K562 (cell line): ENCODE data around the gene VSNL1. TPM values are rescaled to one million over a fixed set of nuclear protein-coding genes. Genes with fewer than 3 reads are reported as not detected.

Source experiments
- ATAC-seq: fragments of 200-7000 bp; cut with Tn5 transposase; 3 replicates; pipeline ENCODE4 v1.9.1; 2020; ENCODE audit warnings: moderate library complexity
- BruUV-seq: library from RNA; stranded (reverse); fragments of 400-500 nt; replicated peaks from 2 replicates; lab custom pipeline; 2021; lab: Mats Ljungman, UMichigan
- CTCF ChIA-PET: fragments of 300-600 bp; formaldehyde crosslinking; extraction: SDS; loops from one replicate; lab custom pipeline; 2021; ENCODE audit warnings: low intra/inter-chr PET ratio; lab: Yijun Ruan, JAX
- POLR2A ChIA-PET: fragments of 300-600, 350-650 bp; sonication (Branson Sonifier 250); formaldehyde crosslinking; extraction: SDS; loops from one replicate; lab custom pipeline; 2021; ENCODE audit warnings: antibody characterized with exemption, inconsistent platforms; lab: Yijun Ruan, JAX
- DNase-seq, 4 experiments: peaks; one replicate each; pipeline versions ENCODE4 v3.0.0 to v3.0.0-alpha.2; 2011 to 2018; ENCODE audit warnings: low spot score in 3 of 4, mixed read lengths in 3 of 4; ENCODE audit errors: extremely low read depth in 1 of 4
- FAIRE-seq: peaks from 2 replicates; lab custom pipeline; 2011; peaks lifted over from hg19 to GRCh38; lab: Jason Lieb, UNC
- H2AFZ ChIP-seq: 2 replicates; pipeline ENCODE4 v1.6.0; 2011; ENCODE audit warnings: low read depth, low read length, control low read depth, inconsistent platforms
- H3K27ac ChIP-seq: fragments of 200-600 bp; 3 replicates; pipeline ENCODE4 v1.8.0; 2011; ENCODE audit warnings: low read depth, mild to moderate bottlenecking, control low read depth, inconsistent platforms, low read length, moderate library complexity, mixed read lengths; ENCODE audit errors: extremely low read depth
- H3K27me3 ChIP-seq, 2 experiments: fragments of 300-600 bp in 1 of 2; 2 replicates in 1 of 2; 3 replicates in 1 of 2; pipeline versions ENCODE4 v1.6.0 to v1.8.0; 2011; ENCODE audit warnings: inconsistent platforms in 2 of 2, low read length in 2 of 2, mild to moderate bottlenecking in 1 of 2, mixed read lengths in 1 of 2, moderate library complexity in 1 of 2; ENCODE audit not compliant: control insufficient read depth in 2 of 2, insufficient read depth in 2 of 2
- H3K36me3 ChIP-seq: fragments of 300-600 bp; 3 replicates; pipeline ENCODE4 v1.8.0; 2011; ENCODE audit warnings: mild to moderate bottlenecking, low read length, inconsistent platforms; ENCODE audit not compliant: control insufficient read depth, insufficient read depth
- H3K4me1 ChIP-seq, 2 experiments: fragments of 200-600 bp in 1 of 2; replicated peaks in 1 of 2; 2 replicates in 1 of 2; 3 replicates in 1 of 2; pipeline versions ENCODE4 v1.5.1 to v1.8.0; 2011; ENCODE audit warnings: inconsistent platforms in 2 of 2, low read length in 2 of 2, mild to moderate bottlenecking in 1 of 2, mixed read lengths in 1 of 2, moderate library complexity in 1 of 2; ENCODE audit not compliant: control insufficient read depth in 2 of 2, insufficient read depth in 2 of 2
- H3K4me2 ChIP-seq: 2 replicates; pipeline ENCODE4 v1.6.1; 2011; ENCODE audit warnings: low read length, control low read depth, inconsistent platforms, mixed read lengths; ENCODE audit not compliant: insufficient read depth
- H3K4me3 ChIP-seq: fragments of 200-600 bp; sonication (generic), shearing (Covaris generic); 2 replicates; pipeline ENCODE4 v1.5.1; 2016; ENCODE audit warnings: control low read depth, inconsistent platforms
- H3K79me2 ChIP-seq: fragments of 200-600 bp; 3 replicates; pipeline ENCODE4 v1.8.0; 2011; ENCODE audit warnings: low read length, inconsistent platforms; ENCODE audit not compliant: control insufficient read depth, insufficient read depth
- H3K9ac ChIP-seq, 2 experiments: 2 replicates each; pipeline versions ENCODE4 v1.6.0 to v1.6.1; 2011; ENCODE audit warnings: low read depth in 2 of 2, low read length in 2 of 2, control low read depth in 1 of 2, inconsistent platforms in 1 of 2, mild to moderate bottlenecking in 1 of 2, mixed read lengths in 1 of 2; ENCODE audit not compliant: insufficient read depth in 1 of 2
- H3K9me1 ChIP-seq: one replicate; pipeline ENCODE4 v1.6.0; 2011; ENCODE audit warnings: inconsistent platforms, mild to moderate bottlenecking, low read length, moderate library complexity; ENCODE audit not compliant: control insufficient read depth, insufficient read depth
- H3K9me3 ChIP-seq: replicated peaks from 2 replicates; pipeline ENCODE4 v1.5.1; 2011; ENCODE audit warnings: low read depth, low read length, inconsistent platforms; ENCODE audit not compliant: control insufficient read depth, insufficient read depth
- H4K20me1 ChIP-seq: replicated peaks from 2 replicates; pipeline ENCODE4 v1.6.1; 2011; ENCODE audit warnings: low read length, inconsistent platforms, mixed read lengths; ENCODE audit not compliant: control insufficient read depth, insufficient read depth
- CBFA2T3 ChIP-seq: fragments of 450-650 bp; IDR thresholded peaks from 2 replicates; pipeline ENCODE4 v1.6.1; 2017
- PHF21A ChIP-seq: fragments of 450-650 bp; IDR thresholded peaks from 2 replicates; pipeline ENCODE4 v1.6.1; 2017; ENCODE audit warnings: low read depth, borderline replicate concordance
- SUPT5H ChIP-seq: fragments of 450-650 bp; IDR thresholded peaks from 2 replicates; pipeline ENCODE4 v1.6.1; 2016
- WGBS: fragments of 100-300 bp; shearing (Covaris generic); methylation state at CpG from one replicate; pipeline ENCODE4 v1.1.6; 2016; ENCODE audit warnings: low coverage, mixed read lengths; ENCODE audit not compliant: insufficient coverage; ENCODE audit errors: missing lambda C conversion rate; 5-methylcytosine and 5-hydroxymethylcytosine counted together
- in situ Hi-C: fragments of 300-500 bp; cut with MboI; formaldehyde crosslinking; loops from 4 replicates; pipeline ENCODE4 v1.15.0; 2018; ENCODE audit warnings: inconsistent platforms, mixed read lengths
- intact Hi-C: fragments of 100-400 bp; cut with micrococcal nuclease; formaldehyde crosslinking; loops from 2 replicates; pipeline ENCODE4 v1.14.2; 2022
- polyA plus RNA-seq, 8 experiments: library from polyadenylated mRNA; depleted of rRNA in 4 of 8; stranded (reverse) in 5 of 8; unstranded in 3 of 8; fragments of >200 nt; fragmentation: Nextera tagmentation in 2 of 8; fragmentation: Illumina TruSeq in 1 of 8; extraction: Ambion mirVana in 2 of 8; extraction: Trizol in 1 of 8; gene quantifications; 2 replicates each; pipeline versions ENCODE4 v1.2.1 to v1.2.3, GENCODE V29; 2011 to 2014; ENCODE audit warnings: inconsistent platforms in 1 of 8, missing spikeins in 1 of 8
- total RNA-seq, 7 experiments: library from RNA; depleted of rRNA in 6 of 7; stranded (reverse); fragments of >200 nt in 6 of 7; fragmentation: Illumina TruSeq in 2 of 7; extraction: Trizol in 2 of 7; gene quantifications; 2 replicates each; pipeline versions ENCODE4 v1.2.1 to v1.2.3, GENCODE V29; 2011 to 2021; ENCODE audit warnings: low replicate concordance in 1 of 7
- TF ChIP-seq, protein P1 (sequence below): IDR thresholded peaks from 2 replicates; pipeline ENCODE4 v1.6.1; 2014; ENCODE audit warnings: antibody characterized with exemption
- TF ChIP-seq, protein P2 (sequence below): fragments of 200-600 bp; sonication (generic); IDR thresholded peaks from one replicate; pipeline ENCODE4 v1.6.1; 2012; ENCODE audit warnings: mild to moderate bottlenecking, low read depth, low read length, inconsistent platforms

Gene VSNL1
- total and polyA plus RNA-seq, 9 of the 15 experiments (the other 6 are each of a cell fraction or from before 2014, with no cell fraction given): 0.20 TPM; not detected in 8

DNA sequence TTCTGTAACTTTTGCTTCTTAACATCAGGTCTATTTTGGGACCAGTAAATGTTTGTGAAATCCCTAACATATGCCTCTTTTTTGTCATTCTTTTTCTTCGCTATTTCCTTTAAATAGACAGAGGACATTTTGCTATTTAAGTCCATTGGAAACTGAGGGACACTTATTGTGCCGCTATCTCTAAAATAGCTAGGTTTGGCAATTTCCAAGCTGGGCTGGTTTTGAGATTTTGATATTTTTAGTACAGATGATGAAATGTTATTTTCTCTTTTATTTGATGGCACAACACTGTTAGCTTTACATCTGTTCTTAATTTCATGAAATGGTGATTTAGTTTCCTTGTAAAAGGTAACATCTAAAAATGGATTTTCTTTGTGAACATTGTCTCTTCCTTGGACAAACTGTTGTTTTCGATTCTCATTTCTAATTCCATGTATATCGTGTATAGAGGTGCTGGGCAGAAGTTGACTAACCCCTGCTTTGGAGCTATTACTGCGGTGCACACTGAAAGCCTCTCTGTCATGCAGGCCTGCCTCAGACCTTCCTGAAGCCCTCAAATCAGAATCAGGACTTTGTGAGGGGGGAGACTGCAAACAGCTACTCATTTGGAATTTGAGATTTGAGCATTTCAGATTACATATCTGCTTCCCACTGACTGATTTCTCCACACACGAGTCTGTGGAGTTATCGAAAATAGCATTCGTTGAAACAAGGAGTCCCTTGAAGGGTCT lies 22.9 kb upstream of the VSNL1 start (continued):
- TF ChIP-seq, protein P1, sequence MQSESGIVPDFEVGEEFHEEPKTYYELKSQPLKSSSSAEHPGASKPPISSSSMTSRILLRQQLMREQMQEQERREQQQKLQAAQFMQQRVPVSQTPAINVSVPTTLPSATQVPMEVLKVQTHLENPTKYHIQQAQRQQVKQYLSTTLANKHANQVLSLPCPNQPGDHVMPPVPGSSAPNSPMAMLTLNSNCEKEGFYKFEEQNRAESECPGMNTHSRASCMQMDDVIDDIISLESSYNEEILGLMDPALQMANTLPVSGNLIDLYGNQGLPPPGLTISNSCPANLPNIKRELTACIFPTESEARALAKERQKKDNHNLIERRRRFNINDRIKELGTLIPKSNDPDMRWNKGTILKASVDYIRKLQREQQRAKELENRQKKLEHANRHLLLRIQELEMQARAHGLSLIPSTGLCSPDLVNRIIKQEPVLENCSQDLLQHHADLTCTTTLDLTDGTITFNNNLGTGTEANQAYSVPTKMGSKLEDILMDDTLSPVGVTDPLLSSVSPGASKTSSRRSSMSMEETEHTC: no peak
- no peak for TF ChIP-seq PHF21A
- TF ChIP-seq CBFA2T3: 0 out of 2 replicates have a peak, but pooled peaks have one; percentile 9

DNA sequence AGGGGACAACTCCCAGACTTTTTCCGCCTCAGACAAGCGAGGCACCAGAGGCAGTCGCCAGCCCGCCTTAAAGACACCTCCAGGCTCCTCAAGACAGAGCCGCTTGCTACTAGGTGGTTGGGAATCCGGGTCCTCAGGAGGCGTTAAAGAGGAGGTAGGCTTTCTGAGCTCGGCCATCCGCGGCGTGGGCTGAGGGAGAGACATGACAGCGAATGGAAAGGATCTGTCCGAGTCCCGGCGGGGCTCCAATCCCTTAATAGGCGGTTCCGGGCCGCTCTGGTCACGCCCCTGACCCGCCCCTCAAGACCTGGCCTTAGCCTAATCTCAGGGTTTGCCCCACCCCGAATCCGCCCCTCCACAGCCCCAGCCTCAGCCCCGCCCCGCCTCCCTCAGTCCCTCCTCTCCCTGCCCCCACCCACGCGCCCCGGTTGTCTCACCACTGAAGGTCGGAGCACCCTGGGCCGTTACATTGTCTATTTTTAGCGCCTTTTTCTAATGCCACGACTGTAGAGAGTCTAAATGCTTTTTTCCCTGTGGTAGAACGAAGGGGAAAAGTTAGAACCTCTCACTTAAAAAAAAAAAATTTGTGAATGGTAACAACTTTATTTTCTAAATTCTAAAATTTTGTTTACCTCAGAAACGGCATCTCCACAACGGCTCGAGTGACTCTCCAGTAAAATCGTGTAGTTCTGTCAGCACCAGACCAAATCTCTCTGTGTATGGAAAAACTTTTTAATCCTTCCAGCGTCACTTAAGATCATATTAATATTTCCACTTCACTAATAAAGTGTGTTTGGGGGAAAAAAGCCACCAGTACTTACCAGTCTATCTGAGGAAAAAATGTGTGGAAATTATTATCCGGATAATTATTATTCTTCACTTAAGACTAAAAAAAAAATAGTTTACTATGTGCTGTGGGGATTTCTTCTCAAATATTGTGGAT lies 22.0 kb upstream of the VSNL1 start, which contains the start of gene RAD51AP2:
Gene RAD51AP2, minus strand, starts transcription at position 229 of the 943 bp plus-strand sequence. Its CDS starts 25 bp downstream, at position 204.
- peak; percentile 57 for FAIRE-seq
- TSS peak; percentile 99 for BruUV-seq
- Histone ChIP-seq H3K36me3 (no peaks in the 10 kb centered on the region), H4K20me1 (no peaks in the 10 kb centered on the region), H3K9ac (peak within 1 kb of the TSS; percentile 75 to 91), H3K9me3 (no peaks in the 10 kb centered on the region), H3K4me2 (peak within 1 kb of the TSS; percentile 78), H3K27me3 (no peaks in the 10 kb centered on the region), H3K79me2 (no peaks in the 10 kb centered on the region), H3K27ac (peak within 1 kb of the TSS; percentile 82), H3K4me3 (peak within 1 kb of the TSS; percentile 45), H3K9me1 (no peaks in the 10 kb centered on the region), H2AFZ (peak within 1 kb of the TSS; percentile 91), H3K4me1 (peaks cover 3 to 6% of the 10 kb centered on the region in 2 experiments; a peak in 3 of 5 replicates)
- peak; percentile 96 for ATAC-seq
- in situ Hi-C loops: no loop called here
- POLR2A ChIA-PET: interaction anchor here (0.6 to 1.2 kb wide), 7 partner anchors 10 to 1830 kb away, joined by 3 to 5 read pairs (median 3); no protein-coding TSS in a partner anchor
- 2% methylated on average over 27 of the region's 38 CpGs for WGBS
- peak; percentile 89 to 92 (median 91) for DNase-seq
- intact Hi-C loops: loop anchor here (5.0 kb wide), 1 partner anchor 124 kb away; no protein-coding TSS in a partner anchor
- CTCF ChIA-PET: no interaction called here
- TF ChIP-seq SUPT5H: peak; percentile 60; the same call in 1 of the 2 replicates
- TF ChIP-seq, protein P2, sequence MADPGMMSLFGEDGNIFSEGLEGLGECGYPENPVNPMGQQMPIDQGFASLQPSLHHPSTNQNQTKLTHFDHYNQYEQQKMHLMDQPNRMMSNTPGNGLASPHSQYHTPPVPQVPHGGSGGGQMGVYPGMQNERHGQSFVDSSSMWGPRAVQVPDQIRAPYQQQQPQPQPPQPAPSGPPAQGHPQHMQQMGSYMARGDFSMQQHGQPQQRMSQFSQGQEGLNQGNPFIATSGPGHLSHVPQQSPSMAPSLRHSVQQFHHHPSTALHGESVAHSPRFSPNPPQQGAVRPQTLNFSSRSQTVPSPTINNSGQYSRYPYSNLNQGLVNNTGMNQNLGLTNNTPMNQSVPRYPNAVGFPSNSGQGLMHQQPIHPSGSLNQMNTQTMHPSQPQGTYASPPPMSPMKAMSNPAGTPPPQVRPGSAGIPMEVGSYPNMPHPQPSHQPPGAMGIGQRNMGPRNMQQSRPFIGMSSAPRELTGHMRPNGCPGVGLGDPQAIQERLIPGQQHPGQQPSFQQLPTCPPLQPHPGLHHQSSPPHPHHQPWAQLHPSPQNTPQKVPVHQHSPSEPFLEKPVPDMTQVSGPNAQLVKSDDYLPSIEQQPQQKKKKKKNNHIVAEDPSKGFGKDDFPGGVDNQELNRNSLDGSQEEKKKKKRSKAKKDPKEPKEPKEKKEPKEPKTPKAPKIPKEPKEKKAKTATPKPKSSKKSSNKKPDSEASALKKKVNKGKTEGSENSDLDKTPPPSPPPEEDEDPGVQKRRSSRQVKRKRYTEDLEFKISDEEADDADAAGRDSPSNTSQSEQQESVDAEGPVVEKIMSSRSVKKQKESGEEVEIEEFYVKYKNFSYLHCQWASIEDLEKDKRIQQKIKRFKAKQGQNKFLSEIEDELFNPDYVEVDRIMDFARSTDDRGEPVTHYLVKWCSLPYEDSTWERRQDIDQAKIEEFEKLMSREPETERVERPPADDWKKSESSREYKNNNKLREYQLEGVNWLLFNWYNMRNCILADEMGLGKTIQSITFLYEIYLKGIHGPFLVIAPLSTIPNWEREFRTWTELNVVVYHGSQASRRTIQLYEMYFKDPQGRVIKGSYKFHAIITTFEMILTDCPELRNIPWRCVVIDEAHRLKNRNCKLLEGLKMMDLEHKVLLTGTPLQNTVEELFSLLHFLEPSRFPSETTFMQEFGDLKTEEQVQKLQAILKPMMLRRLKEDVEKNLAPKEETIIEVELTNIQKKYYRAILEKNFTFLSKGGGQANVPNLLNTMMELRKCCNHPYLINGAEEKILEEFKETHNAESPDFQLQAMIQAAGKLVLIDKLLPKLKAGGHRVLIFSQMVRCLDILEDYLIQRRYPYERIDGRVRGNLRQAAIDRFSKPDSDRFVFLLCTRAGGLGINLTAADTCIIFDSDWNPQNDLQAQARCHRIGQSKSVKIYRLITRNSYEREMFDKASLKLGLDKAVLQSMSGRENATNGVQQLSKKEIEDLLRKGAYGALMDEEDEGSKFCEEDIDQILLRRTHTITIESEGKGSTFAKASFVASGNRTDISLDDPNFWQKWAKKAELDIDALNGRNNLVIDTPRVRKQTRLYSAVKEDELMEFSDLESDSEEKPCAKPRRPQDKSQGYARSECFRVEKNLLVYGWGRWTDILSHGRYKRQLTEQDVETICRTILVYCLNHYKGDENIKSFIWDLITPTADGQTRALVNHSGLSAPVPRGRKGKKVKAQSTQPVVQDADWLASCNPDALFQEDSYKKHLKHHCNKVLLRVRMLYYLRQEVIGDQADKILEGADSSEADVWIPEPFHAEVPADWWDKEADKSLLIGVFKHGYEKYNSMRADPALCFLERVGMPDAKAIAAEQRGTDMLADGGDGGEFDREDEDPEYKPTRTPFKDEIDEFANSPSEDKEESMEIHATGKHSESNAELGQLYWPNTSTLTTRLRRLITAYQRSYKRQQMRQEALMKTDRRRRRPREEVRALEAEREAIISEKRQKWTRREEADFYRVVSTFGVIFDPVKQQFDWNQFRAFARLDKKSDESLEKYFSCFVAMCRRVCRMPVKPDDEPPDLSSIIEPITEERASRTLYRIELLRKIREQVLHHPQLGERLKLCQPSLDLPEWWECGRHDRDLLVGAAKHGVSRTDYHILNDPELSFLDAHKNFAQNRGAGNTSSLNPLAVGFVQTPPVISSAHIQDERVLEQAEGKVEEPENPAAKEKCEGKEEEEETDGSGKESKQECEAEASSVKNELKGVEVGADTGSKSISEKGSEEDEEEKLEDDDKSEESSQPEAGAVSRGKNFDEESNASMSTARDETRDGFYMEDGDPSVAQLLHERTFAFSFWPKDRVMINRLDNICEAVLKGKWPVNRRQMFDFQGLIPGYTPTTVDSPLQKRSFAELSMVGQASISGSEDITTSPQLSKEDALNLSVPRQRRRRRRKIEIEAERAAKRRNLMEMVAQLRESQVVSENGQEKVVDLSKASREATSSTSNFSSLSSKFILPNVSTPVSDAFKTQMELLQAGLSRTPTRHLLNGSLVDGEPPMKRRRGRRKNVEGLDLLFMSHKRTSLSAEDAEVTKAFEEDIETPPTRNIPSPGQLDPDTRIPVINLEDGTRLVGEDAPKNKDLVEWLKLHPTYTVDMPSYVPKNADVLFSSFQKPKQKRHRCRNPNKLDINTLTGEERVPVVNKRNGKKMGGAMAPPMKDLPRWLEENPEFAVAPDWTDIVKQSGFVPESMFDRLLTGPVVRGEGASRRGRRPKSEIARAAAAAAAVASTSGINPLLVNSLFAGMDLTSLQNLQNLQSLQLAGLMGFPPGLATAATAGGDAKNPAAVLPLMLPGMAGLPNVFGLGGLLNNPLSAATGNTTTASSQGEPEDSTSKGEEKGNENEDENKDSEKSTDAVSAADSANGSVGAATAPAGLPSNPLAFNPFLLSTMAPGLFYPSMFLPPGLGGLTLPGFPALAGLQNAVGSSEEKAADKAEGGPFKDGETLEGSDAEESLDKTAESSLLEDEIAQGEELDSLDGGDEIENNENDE: no peak
